OCI-LY3 (cell line): Measurements from ENCODE around the gene TTLL10.

ENCODE experiments used
- H2AFZ ChIP-seq: fragments of 200-600, 300-600 bp; shearing (Covaris generic); 2 replicates; pipeline ENCODE4 v1.6.0; 2014; ENCODE audit warnings: antibody characterized with exemption, low read depth, low read length
- H3K27ac ChIP-seq: fragments of 200-600, 300-600 bp; sonication (generic); 2 replicates; pipeline ENCODE4 v1.5.1; 2014; ENCODE audit warnings: mild to moderate bottlenecking, low read length, moderate library complexity, mixed read lengths
- H3K27me3 ChIP-seq: fragments of 200-600, 300-600 bp; sonication (generic); 2 replicates; pipeline ENCODE4 v1.6.1; 2014; ENCODE audit warnings: low read depth, low read length, mixed read lengths
- H3K36me3 ChIP-seq: fragments of 200-600, 300-600 bp; sonication (generic); replicated peaks from 2 replicates; pipeline ENCODE3; 2014; ENCODE audit warnings: low read depth, low read length, mixed read lengths
- H3K4me1 ChIP-seq: fragments of 300-600, 200-600 bp; sonication (generic); 2 replicates; pipeline ENCODE4 v1.6.1; 2014; ENCODE audit warnings: low read length, mixed read lengths
- H3K4me2 ChIP-seq: fragments of 200-600, 300-600 bp; sonication (generic); 2 replicates; pipeline ENCODE4 v1.6.1; 2014; ENCODE audit warnings: low read length, mixed read lengths
- H3K4me3 ChIP-seq: fragments of 300-600, 200-600 bp; sonication (generic); 2 replicates; pipeline ENCODE4 v1.5.1; 2014; ENCODE audit warnings: antibody characterized with exemption, mild to moderate bottlenecking, low read length, moderate library complexity
- H3K79me2 ChIP-seq: fragments of 300-600, 200-600 bp; shearing (Covaris generic); 2 replicates; pipeline ENCODE4 v1.6.1; 2014; ENCODE audit warnings: mild to moderate bottlenecking, low read length, mixed read lengths
- H3K9ac ChIP-seq: fragments of 300-600, 200-600 bp; shearing (Covaris generic); 2 replicates; pipeline ENCODE4 v1.6.0; 2014; ENCODE audit warnings: mild to moderate bottlenecking, low read length, moderate library complexity
- H3K9me3 ChIP-seq: fragments of 200-600, 300-600 bp; shearing (Covaris generic); 2 replicates; pipeline ENCODE4 v1.6.1; 2014; ENCODE audit warnings: low read length, mixed read lengths; ENCODE audit not compliant: insufficient read depth
- H4K20me1 ChIP-seq: fragments of 200-600, 300-600 bp; sonication (generic); 2 replicates; pipeline ENCODE4 v1.6.1; 2016; ENCODE audit warnings: low read length, mixed read lengths; ENCODE audit not compliant: insufficient read depth
- CTCF ChIP-seq: fragments of 200-600, 300-600 bp; sonication (generic); IDR thresholded peaks from 2 replicates; pipeline ENCODE4 v1.5.1; 2014; ENCODE audit warnings: antibody characterized with exemption, low read length, low read depth
- EZH2phosphoT487 ChIP-seq: fragments of 200-600 bp; shearing (Covaris generic); IDR thresholded peaks from 2 replicates; pipeline ENCODE4 v1.6.1; 2018; ENCODE audit warnings: antibody characterized with exemption, mixed run types, low read depth

TTLL10 gene

GRCh38 chr1:1238702-1239178, 65.1 kb downstream of the TTLL10 start:
- Histone ChIP-seq H3K36me3 (peaks cover 10% of the 10 kb centered on the region), H3K79me2 (peaks cover 8% of the 10 kb centered on the region), H3K9ac (no peak overlapping the region), H3K27ac (no peak overlapping the region), H3K27me3 (0 out of 2 replicates have a peak, but pooled peaks cover 3% of the 10 kb centered on the region), H2AFZ (no peak overlapping the region), H3K4me2 (no peak overlapping the region), H3K4me3 (no peak overlapping the region), H3K4me1 (no peaks in the 10 kb centered on the region), H3K9me3 (no peaks in the 10 kb centered on the region), H4K20me1 (peaks cover 6% of the 10 kb centered on the region; the same call in 1 of the 2 replicates)
- TF ChIP-seq EZH2phosphoT487 = no peak
- TF ChIP-seq CTCF = no peak

GRCh38 chr1:1239227-1239613, 65.5 kb downstream of the TTLL10 start:
- 0 out of 2 replicates have a peak, but pooled peaks cover 3% of the 10 kb centered on the region for H4K20me1 ChIP-seq
- no peak overlapping the region for H2AFZ ChIP-seq
- no peaks in the 10 kb centered on the region for H3K9me3 ChIP-seq
- H3K4me1 ChIP-seq = no peaks in the 10 kb centered on the region
- TF ChIP-seq EZH2phosphoT487 (no peak), CTCF (no peak)
- H3K79me2 ChIP-seq = peaks cover 3% of the 10 kb centered on the region
- no peak overlapping the region for H3K9ac ChIP-seq
- no peak overlapping the region for H3K4me3 ChIP-seq
- peaks cover 5% of the 10 kb centered on the region for H3K36me3 ChIP-seq
- H3K27me3 ChIP-seq = 0 out of 2 replicates have a peak, but pooled peaks cover 3% of the 10 kb centered on the region
- no peak overlapping the region for H3K27ac ChIP-seq
- H3K4me2 ChIP-seq = no peak overlapping the region

GRCh38 chr1:1239614-1240347, 66.1 kb downstream of the TTLL10 start:
- no peak overlapping the region for H3K9ac ChIP-seq
- H4K20me1 ChIP-seq = no peaks in the 10 kb centered on the region

More at GRCh38 chr1:1239614-1240347, 66.1 kb downstream of the TTLL10 start:
- H3K36me3 ChIP-seq = peaks cover under 1% of the 10 kb centered on the region
- no peaks in the 10 kb centered on the region for H3K79me2 ChIP-seq
- no peak overlapping the region for H3K27ac ChIP-seq
- 0 out of 2 replicates have a peak, but pooled peaks cover 3% of the 10 kb centered on the region for H3K27me3 ChIP-seq
- no peak overlapping the region for H3K4me3 ChIP-seq
- H2AFZ ChIP-seq = no peak overlapping the region
- H3K9me3 ChIP-seq = no peaks in the 10 kb centered on the region
- H3K4me1 ChIP-seq = no peaks in the 10 kb centered on the region
- no peak for TF ChIP-seq EZH2phosphoT487
- no peak for TF ChIP-seq CTCF
- H3K4me2 ChIP-seq = no peak overlapping the region
